GM19324 (cell line): ENCODE results near the gene KCNQ1OT1.

Source experiments
- ATAC-seq: cut with Tn5 transposase; IDR thresholded peaks from one replicate; pipeline ENCODE4 v1.9.1; 2021; ENCODE audit warnings: mild to moderate bottlenecking, moderate library complexity; ENCODE audit not compliant: unreplicated experiment, low FRiP score

Gene KCNQ1OT1

GRCh38 chr11:2737866-2738265 is 38.1 kb upstream of the KCNQ1OT1 start:
- ATAC-seq, result no peak

DNA sequence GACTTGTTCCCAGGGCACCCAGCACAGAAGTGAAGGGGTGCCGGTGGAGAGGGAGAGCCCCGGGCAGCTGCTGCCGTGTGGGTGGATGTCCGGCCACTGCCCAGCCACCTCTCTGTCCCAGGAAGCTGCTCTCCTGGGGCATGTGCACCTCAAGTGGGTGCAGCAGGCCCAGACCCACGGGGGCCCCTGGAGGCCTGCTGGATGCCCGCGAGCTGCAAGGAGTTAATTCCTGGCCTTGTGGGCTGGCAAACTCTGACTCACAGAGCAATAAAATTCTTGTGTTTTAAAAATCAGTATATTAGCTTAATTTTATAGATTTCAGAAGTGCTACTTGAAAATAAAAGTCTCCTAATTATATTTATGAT is 37.4 kb upstream of the KCNQ1OT1 start:
- no peak for ATAC-seq

- no peak for ATAC-seq
These were observed 36.9 kb upstream of the KCNQ1OT1 start for GRCh38 chr11:2736577-2737225.

- ATAC-seq, result no peak
These were observed 35.3 kb upstream of the KCNQ1OT1 start for GRCh38 chr11:2735053-2735589.

DNA sequence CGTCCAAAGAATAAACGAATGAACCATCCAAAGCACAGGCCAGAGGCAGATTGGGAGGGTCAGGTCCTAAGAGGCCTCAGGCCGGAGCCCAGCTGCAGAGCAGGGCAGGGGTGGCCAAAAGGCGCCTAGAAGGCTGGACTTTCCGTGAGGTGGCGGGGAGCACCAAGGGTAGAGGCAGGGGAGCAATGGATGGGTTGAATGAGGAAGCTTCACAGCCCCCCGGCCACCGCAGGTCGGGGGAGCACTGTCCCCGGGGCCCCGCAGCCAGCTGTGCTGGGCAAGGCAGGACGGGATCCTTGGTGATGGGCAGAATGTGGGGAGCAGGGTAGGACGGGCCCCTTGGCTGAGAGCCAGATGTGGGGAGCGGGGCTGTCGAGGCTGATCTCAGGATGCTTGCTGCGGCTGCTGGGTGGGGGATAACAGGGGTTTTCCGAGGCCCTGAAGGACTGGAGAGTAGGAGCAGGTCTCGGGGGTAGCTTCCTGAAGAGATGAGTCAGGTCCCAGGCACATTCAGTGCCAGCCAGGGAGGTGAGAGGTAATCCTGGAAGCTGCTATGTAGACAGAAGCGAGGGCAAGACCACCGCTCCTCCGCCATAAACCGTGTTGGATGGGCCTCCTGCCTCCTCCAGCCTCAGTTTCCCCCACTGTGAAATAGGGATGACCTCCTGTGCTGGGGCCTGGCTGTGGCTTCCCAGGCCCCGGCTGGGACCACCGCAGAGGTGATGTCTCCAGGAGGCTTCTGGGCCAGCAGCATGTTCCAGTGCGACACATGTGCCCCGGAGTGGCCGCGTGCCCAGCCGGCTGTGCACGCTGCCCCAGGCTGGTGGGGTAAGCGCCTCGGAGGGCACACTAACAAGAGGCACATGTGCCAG is 34.6 kb upstream of the KCNQ1OT1 start:
- ATAC-seq, result no peak

GRCh38 chr11:2732940-2733628 is 33.3 kb upstream of the KCNQ1OT1 start:
- no peak for ATAC-seq

DNA sequence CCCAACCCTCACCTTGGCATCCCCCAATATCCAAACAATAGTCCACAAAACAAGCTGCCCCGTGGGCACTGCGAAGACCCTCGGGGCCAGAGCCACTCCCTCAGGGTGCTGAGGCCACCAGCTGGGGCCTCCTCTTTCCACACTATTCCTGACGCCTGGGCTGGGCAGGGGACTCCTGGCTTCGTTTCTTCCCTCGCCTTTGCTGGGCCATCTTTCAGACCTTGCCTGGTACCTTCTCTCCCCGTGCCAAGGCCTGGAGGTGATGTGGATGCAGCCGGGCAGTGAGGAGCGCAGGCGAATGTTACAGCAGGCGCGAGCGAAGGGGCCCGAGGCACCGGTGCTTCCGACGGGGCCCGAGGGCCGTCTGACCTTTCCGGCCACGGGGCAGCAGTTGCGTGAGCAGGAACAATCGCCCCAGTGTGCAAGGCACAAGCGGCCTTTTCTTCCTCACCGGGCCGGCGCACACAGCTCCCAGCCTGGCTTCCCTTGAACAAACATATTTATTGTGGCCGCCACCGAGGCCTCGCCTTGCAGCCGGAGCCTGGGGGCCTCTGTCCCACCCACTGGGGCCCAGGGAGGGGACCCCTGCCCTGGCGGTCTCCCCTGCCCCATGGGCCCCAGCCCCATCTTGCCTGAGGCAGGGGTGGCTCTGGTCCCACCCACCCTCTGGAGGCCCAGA is 32.6 kb upstream of the KCNQ1OT1 start:
- no peak for ATAC-seq

DNA sequence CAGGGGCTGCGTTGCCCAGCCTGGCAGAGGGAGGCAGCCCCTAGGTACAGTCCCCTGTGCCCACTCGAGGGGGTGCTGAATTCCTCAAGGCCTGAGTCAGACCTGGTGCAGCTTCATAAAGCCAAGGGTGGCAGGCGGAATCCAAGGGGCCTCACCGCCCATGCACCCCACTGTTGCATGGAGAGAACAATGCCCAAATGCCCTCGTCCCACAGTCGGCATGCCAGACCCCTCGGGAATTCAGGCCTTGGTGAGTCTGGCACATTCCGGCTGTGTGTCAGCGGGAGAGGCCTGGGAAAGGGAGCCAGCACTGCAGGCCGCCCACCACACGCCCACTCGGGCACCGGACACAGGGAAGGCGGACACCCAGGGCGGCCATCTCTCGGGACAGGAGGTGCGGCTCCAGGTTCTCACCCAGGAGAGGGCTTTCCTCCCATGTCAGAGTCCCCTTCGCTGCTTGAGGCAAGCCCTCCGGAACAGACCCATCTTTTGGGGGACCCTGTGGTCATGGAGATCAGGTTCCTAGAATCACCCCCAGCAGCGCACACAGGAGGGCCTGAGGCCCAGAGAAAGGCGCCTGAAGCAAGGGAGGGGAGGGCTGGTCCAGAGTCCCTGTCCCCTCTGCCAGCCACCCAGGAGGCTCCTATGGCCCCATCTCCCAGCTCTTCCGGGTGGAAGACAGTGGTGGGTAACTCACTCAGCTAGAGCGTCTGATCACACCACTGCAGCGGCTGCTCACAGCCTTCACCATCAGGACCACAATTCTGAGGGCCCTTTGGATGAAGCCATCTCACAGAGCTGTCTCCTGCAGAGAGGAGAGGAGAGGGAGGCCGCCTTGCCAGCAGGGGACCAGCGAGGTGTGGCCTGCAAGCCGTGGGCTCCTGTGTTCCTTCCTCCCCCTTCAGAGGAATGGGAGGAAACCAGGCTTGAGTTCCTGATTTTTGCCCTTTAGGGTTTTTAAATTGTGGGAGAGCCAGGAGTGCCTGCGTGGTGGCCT is 31.6 kb upstream of the KCNQ1OT1 start:
- no peak for ATAC-seq

GRCh38 chr11:2730272-2731129 is 30.7 kb upstream of the KCNQ1OT1 start:
- ATAC-seq, result no peak

DNA sequence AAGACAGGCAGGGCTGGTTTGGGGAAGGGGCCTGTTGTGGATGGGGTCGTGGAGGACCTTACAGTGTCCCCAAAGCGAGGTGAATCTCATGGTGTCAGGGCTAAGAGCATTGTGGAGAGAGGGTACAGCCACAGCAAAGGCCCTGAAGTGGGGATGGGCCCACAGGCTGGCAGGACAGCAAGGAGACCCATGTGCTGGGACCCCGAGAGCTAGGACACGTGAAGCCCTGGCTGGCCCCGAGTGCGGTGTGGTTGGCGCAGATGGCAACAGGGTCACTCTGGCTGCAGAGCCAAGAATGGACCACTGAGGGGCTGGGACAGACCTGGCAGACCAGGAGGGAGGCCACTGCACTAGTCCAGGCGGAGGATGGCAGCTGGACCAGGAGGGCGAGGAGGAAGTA is 30.0 kb upstream of the KCNQ1OT1 start:
- no peak for ATAC-seq

DNA sequence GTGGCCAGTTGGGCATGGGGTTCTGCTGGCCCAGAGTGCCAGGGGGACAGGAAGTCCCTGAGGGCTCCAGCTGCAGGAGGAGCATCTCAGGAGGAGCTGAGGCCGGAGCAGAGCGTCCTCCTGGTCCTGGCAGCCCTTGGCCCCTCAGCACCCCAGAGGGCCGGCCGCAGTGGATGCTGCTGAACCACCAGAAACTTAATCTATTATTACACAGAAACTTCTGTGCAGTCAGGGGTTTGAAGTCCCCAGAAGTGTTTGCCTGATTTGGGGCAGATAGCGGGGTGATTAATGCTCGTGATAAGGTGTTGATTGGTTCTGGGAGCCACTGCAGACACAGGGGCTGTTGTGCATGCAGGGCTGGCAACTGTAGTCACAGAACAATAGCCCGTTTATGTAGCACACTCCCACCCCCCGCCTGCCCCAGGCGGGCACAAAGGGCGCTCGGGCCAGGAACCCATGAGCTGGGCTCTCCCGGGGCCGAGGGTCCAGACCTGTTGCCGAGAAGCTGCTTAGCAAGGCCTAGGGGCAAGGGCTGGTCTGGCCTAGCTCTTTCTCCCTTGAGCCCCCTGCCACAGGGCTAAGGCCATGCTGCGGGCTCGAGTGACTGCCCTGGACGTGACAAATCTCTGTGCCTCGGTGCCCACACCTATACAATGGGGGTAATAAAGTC is 29.0 kb upstream of the KCNQ1OT1 start:
- ATAC-seq, result no peak

GRCh38 chr11:2728128-2728662 is 28.4 kb upstream of the KCNQ1OT1 start:
- no peak for ATAC-seq

DNA sequence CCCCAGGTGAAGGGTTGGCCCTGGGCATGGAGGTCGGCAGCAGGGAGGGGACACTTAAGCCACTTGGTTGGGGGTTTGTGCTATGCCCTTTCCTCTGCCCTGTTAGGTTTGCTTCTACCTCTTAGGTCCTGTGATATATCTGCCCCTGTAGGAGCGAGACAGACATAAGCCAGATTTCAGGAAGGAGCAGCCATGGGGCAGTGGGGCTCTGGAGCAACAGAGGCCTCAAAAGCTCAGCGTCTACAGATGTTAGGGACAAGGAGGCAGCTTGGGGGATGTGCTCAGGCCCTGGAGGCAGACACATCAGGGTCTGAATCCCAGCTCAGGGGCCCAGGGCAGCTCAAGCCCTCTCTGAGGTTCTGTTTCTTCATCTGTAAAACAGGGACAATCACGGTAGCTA is 27.2 kb upstream of the KCNQ1OT1 start:
- ATAC-seq, result no peak

GRCh38 chr11:2725368-2726300 is 25.8 kb upstream of the KCNQ1OT1 start:
- no peak for ATAC-seq

- no peak for ATAC-seq
These were observed 25.0 kb upstream of the KCNQ1OT1 start for GRCh38 chr11:2724653-2725367.

- no peak for ATAC-seq
These were observed 24.3 kb upstream of the KCNQ1OT1 start for GRCh38 chr11:2724104-2724503.
